NCI-H1436 (cell line): Measurements from ENCODE around the gene GLYAT.
"Not testable (repeated sequence)": the region's sequence is repeated elsewhere in the genome, so short reads cannot be mapped to it uniquely, and the experiment has no call there.

Experiments
- DNase-seq: peaks from one replicate; lab custom pipeline; 2025; lab: John Stamatoyannopoulos, UW

Gene GLYAT

GRCh38 chr11:58742981-58743880 is 11.5 kb upstream of the GLYAT start:
- DNase-seq, result no peak

- no peak for DNase-seq
Observed at GRCh38 chr11:58742140-58742539, 10.4 kb upstream of the GLYAT start.

GRCh38 chr11:58741127-58741526 is 9.4 kb upstream of the GLYAT start:
- DNase-seq, result no peak

- DNase-seq, result no peak
Observed at GRCh38 chr11:58740447-58740846, 8.7 kb upstream of the GLYAT start.

- DNase-seq, result no peak
Observed at GRCh38 chr11:58739725-58740430, 8.1 kb upstream of the GLYAT start.

GRCh38 chr11:58734681-58735490 is 3.1 kb upstream of the GLYAT start:
- DNase-seq, result no peak

GRCh38 chr11:58730507-58731089 is 1.1 kb downstream of the GLYAT start:
- no peak for DNase-seq

- DNase-seq, result no peak
Observed at GRCh38 chr11:58727415-58727797, 4.3 kb downstream of the GLYAT start.

GRCh38 chr11:58726737-58727414 is 4.9 kb downstream of the GLYAT start:
- DNase-seq, result no peak

GRCh38 chr11:58719406-58720117 is 12.2 kb downstream of the GLYAT start:
- DNase-seq, result no peak

- DNase-seq, result no peak
Observed at GRCh38 chr11:58712531-58712930, 19.2 kb downstream of the GLYAT start.

- no peak for DNase-seq
Observed at GRCh38 chr11:58711832-58712231, 19.9 kb downstream of the GLYAT start.

- DNase-seq, result no peak
Observed at GRCh38 chr11:58707767-58708166, 24.0 kb downstream of the GLYAT start.

GRCh38 chr11:58696825-58697224 is 34.9 kb downstream of the GLYAT start:
- DNase-seq, result not testable (repeated sequence)

GRCh38 chr11:58693026-58693425 is 38.7 kb downstream of the GLYAT start:
- no peak for DNase-seq

- DNase-seq, result no peak
Observed at GRCh38 chr11:58691675-58692074, 40.1 kb downstream of the GLYAT start.

GRCh38 chr11:58688789-58689503 is 42.8 kb downstream of the GLYAT start:
- no peak for DNase-seq

- DNase-seq, result no peak
Observed at GRCh38 chr11:58685973-58686722, 45.6 kb downstream of the GLYAT start.

GRCh38 chr11:58682660-58683059 is 49.1 kb downstream of the GLYAT start:
- not testable (repeated sequence) for DNase-seq
